ENCODE measurements around the gene CYP27C1. TPM values are rescaled to one million over a fixed set of nuclear protein-coding genes. Genes with fewer than 3 reads are reported as not detected.

The CYP27C1 gene
- total RNA-seq, 4 donors from 2014 or later = 0.14 to 0.64 (median 0.20) TPM; not detected in 1

- no peak overlapping the region for H3K27ac ChIP-seq
- TF ChIP-seq POLR2A (IDR thresholded peaks at IDR 0.05) = no peak
- TF ChIP-seq POLR2AphosphoS5 (IDR thresholded peaks at IDR 0.05) = no peak
- TF ChIP-seq EP300 (IDR thresholded peaks at IDR 0.05; ENCODE audit: low read depth) = no peak
- TF ChIP-seq CTCF (IDR thresholded peaks at IDR 0.05) = no peak
- DNase-seq = no peak
- no peaks in the 10 kb centered on the region for H3K9me3 ChIP-seq
- no peaks in the 10 kb centered on the region for H3K27me3 ChIP-seq
- no peaks in the 10 kb centered on the region for H3K36me3 ChIP-seq
- WGBS, 2 donors (ENCODE audit: low coverage in 1 of 2) = 80% methylated on average over 10 of the region's 12 CpGs; no CpG with 5 or more reads in 1 of the 2 donors
- intact Hi-C loops (cut with DNase I; ENCODE audit: low total_unique reads) = no loop called here
- no peak overlapping the region for H3K4me3 ChIP-seq
- in situ Hi-C loops (cut with MboI; ENCODE audit: low pct_ligation_motif_present in 1 of 4, low pct_unique_long_range_greater_than_20kb in 1 of 4, low sequenced_read_pairs in 3 of 4) = no loop called here
- no peaks in the 10 kb centered on the region for H3K4me1 ChIP-seq
These were observed 82.9 kb downstream of the CYP27C1 start for GRCh38 chr2:127137225-127137624.

GRCh38 chr2:127134833-127135830 lies 85.0 kb downstream of the CYP27C1 start:
- in situ Hi-C loops (cut with MboI; ENCODE audit: low pct_ligation_motif_present in 1 of 4, low pct_unique_long_range_greater_than_20kb in 1 of 4, low sequenced_read_pairs in 3 of 4) = no loop called here
- Histone ChIP-seq H3K27ac (no peak overlapping the region), H3K4me1 (no peaks in the 10 kb centered on the region), H3K4me3 (no peak overlapping the region), H3K27me3 (no peaks in the 10 kb centered on the region), H3K36me3 (no peaks in the 10 kb centered on the region), H3K9me3 (no peaks in the 10 kb centered on the region)
- DNase-seq = no peak
- WGBS, 2 donors (ENCODE audit: low coverage in 1 of 2) = 67 to 69% methylated on average over 9 to 15 of the region's 15 CpGs
- TF ChIP-seq EP300 (IDR thresholded peaks at IDR 0.05; ENCODE audit: low read depth) (no peak), POLR2A (IDR thresholded peaks at IDR 0.05) (no peak), CTCF (IDR thresholded peaks at IDR 0.05) (no peak), POLR2AphosphoS5 (IDR thresholded peaks at IDR 0.05) (no peak)
- intact Hi-C loops (cut with DNase I; ENCODE audit: low total_unique reads) = no loop called here

GRCh38 chr2:127134235-127134634 lies 85.9 kb downstream of the CYP27C1 start:
- H3K4me1 ChIP-seq = peaks cover 0 to 5% (median 0%) of the 10 kb centered on the region in 4 donors
- no peak overlapping the region for H3K27ac ChIP-seq
- H3K36me3 ChIP-seq = no peaks in the 10 kb centered on the region
- no peaks in the 10 kb centered on the region for H3K9me3 ChIP-seq
- TF ChIP-seq POLR2AphosphoS5 (IDR thresholded peaks at IDR 0.05) = no peak
- TF ChIP-seq EP300 (IDR thresholded peaks at IDR 0.05; ENCODE audit: low read depth) = no peak
- no peak for TF ChIP-seq CTCF (IDR thresholded peaks at IDR 0.05)
- TF ChIP-seq POLR2A (IDR thresholded peaks at IDR 0.05) = no peak
- no peak for DNase-seq
- intact Hi-C loops (cut with DNase I; ENCODE audit: low total_unique reads) = no loop called here
- 80 to 93% methylated on average over 3 to 4 of the region's 4 CpGs for WGBS, 2 donors (ENCODE audit: low coverage in 1 of 2)
- H3K4me3 ChIP-seq = no peak overlapping the region
- no peaks in the 10 kb centered on the region for H3K27me3 ChIP-seq
- in situ Hi-C loops (cut with MboI; ENCODE audit: low pct_ligation_motif_present in 1 of 4, low pct_unique_long_range_greater_than_20kb in 1 of 4, low sequenced_read_pairs in 3 of 4) = no loop called here

Small RNA genes lying within 50 kb of the gene (small RNA-seq; reads per million reads assigned to genes)
- gene NIFKP9 = 0 reads per million in 4 donors

Other genes starting within 250 kb of the CYP27C1 start
- gene BIN1, start 113.1 kb downstream of the CYP27C1 start, total RNA-seq = 10 to 100 TPM; 33.3 to 39.7 (median 38.4) TPM
- 10 to 100 TPM; 30.0 to 47.2 (median 39.0) TPM for gene ERCC3, start 73.8 kb upstream of the CYP27C1 start, total RNA-seq
- 10 to 100 TPM; 39.4 to 95.4 (median 72.9) TPM for gene MAP3K2, start 167.7 kb upstream of the CYP27C1 start, total RNA-seq
- gene PROC, start 198.1 kb upstream of the CYP27C1 start, total RNA-seq = 1 to 10 TPM in 2 of 4 donors, not detected in 2; 2.9 to 3.0 TPM